Measurements from ENCODE around the gene S100B.

The S100B gene

DNA sequence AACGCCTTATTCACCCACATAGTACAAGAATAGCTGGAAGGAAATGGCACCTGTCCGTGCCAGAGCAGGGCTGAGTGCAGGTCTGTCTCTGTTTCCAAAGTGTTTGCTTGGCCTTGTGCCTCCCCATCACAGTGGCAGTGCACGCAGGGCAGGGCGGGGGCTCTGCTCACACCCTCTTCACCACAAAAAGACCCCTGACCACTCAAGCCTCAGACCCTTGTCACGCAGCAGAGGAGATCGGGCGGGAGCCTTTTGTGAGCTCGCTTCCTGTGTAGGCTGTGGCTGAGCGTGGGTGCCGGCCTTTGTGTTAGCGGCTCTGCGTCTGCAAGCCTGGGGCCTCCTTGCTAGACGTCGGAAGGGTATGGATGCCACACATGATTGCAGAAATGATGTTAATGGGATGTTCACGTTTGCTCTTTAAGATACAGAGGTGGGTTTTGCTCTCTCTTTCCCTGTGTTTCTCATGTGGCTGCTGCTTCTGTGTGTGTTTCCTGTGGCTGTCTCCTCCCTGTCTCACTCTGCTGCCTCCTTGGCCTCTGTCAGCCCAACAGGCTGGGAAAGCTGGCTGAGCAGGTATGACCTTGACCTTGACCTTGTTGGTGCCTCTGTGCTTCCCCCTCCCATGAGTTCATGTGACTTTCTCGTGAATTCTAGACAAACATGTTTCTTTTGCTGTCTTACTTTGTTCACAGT is 45.4 kb downstream of the S100B start:
- Histone ChIP-seq H3K36me3 (peaks cover 77 to 98% (median 90%) of the 10 kb centered on the region in 3 donors), H3K27me3 (no peaks in the 10 kb centered on the region), H3K27ac (no peak overlapping the region), H3K9me3 (no peaks in the 10 kb centered on the region), H3K4me1 (no peaks in the 10 kb centered on the region), H3K4me3 (no peak overlapping the region)
- TF ChIP-seq CTCF (IDR thresholded peaks at IDR 0.05) = no peak
- intact Hi-C loops (cut with DNase I; ENCODE audit: low total_unique reads) = no loop called here
- no peak for DNase-seq

DNA sequence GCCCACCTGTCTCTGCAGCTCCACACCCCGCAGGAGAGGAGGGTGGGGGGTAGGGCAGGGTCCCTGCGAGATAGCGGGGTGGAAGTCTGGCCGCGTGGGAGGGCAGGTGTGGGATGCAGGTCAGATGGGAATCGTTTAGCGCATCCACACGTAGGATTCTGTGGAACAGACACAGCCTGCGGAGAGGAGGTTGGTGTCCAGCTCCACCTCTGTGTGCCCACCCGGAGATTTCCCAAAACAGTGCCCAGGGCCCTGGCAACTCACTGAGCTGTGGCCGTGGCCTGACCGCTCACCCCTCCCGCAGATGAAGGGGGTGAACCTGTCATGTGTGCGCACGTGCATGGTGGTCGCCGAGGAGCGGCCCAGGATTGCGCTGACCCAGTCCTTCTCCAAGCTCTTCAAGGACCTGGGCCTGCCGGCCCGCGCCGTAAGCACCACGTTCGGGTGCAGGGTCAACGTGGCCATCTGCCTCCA is 46.9 kb downstream of the S100B start:
- Histone ChIP-seq H3K4me3 (no peak overlapping the region), H3K27me3 (no peaks in the 10 kb centered on the region), H3K36me3 (peaks cover 71 to 98% (median 88%) of the 10 kb centered on the region in 3 donors), H3K27ac (no peak overlapping the region), H3K4me1 (no peaks in the 10 kb centered on the region), H3K9me3 (no peaks in the 10 kb centered on the region)
- intact Hi-C loops (cut with DNase I; ENCODE audit: low total_unique reads) = no loop called here
- TF ChIP-seq CTCF (IDR thresholded peaks at IDR 0.05) = no peak
- no peak for DNase-seq

DNA sequence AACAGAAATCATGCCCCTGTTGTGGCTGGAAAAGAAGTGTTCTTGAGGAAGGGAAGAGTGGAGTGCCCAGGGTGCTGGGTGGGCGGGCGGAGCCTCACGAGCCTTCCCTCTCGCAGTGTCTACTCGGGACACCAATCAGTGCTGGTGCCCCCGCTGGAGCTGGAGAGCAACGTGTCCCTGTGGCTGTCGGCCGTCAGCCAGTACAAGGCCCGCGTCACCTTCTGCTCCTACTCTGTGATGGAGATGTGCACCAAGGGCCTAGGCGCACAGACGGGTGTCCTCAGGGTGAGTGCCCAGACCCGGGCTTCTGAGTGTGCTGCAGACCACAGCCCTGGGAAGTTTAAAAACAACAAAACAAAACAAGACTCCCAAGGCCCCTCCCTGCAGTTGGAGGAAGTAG is 47.4 kb downstream of the S100B start:
- no peak overlapping the region for H3K4me3 ChIP-seq
- intact Hi-C loops (cut with DNase I; ENCODE audit: low total_unique reads) = no loop called here
- no peak overlapping the region for H3K27ac ChIP-seq
- H3K27me3 ChIP-seq = no peaks in the 10 kb centered on the region
- no peaks in the 10 kb centered on the region for H3K9me3 ChIP-seq
- no peaks in the 10 kb centered on the region for H3K4me1 ChIP-seq
- DNase-seq = no peak
- H3K36me3 ChIP-seq = peaks cover 67 to 98% (median 85%) of the 10 kb centered on the region in 3 donors
- no peak for TF ChIP-seq CTCF (IDR thresholded peaks at IDR 0.05)

DNA sequence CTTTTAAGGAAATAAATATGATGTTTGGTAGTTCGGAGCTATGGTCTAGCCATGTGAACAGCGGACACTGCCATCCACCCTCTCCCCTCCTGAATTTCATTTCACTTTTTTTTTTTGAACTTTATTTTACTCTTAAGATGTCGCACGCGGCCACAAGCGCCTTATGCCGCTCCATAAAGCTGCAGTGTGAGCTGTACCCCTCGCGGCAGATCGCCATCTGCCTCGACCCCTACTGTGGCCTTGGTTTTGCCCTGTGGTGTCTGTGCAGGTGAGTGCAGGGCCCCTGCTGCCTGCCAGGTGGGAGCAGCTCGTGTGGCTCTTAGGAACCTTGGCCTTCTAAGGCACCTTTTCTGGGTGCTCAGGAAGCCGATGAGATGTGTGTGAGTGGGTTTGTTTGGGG is 48.1 kb downstream of the S100B start:
- Histone ChIP-seq H3K27me3 (no peaks in the 10 kb centered on the region), H3K36me3 (peaks cover 68 to 98% (median 85%) of the 10 kb centered on the region in 3 donors), H3K4me1 (no peaks in the 10 kb centered on the region), H3K27ac (no peak overlapping the region), H3K9me3 (no peaks in the 10 kb centered on the region), H3K4me3 (no peak overlapping the region)
- no peak for TF ChIP-seq CTCF (IDR thresholded peaks at IDR 0.05)
- intact Hi-C loops (cut with DNase I; ENCODE audit: low total_unique reads) = no loop called here
- DNase-seq = no peak

GRCh38 chr21:46555678-46556077 is 49.2 kb downstream of the S100B start:
- no peak for TF ChIP-seq CTCF (IDR thresholded peaks at IDR 0.05)
- H3K36me3 ChIP-seq = peaks cover 68 to 98% (median 78%) of the 10 kb centered on the region in 3 donors

More at GRCh38 chr21:46555678-46556077, 49.2 kb downstream of the S100B start:
- no peak for DNase-seq
- no peaks in the 10 kb centered on the region for H3K9me3 ChIP-seq
- intact Hi-C loops (cut with DNase I; ENCODE audit: low total_unique reads) = no loop called here
- H3K27ac ChIP-seq = no peak overlapping the region
- H3K4me1 ChIP-seq = no peaks in the 10 kb centered on the region
- no peaks in the 10 kb centered on the region for H3K27me3 ChIP-seq
- H3K4me3 ChIP-seq = no peak overlapping the region

Data from tibial artery (tissue), 4 donors.